Activated CD8-positive, alpha-beta memory T cell treated with anti-CD3 and anti-CD28 coated beads, Interleukin-2, amount 50 U/mL, for 48 hours (primary cell): Measurements from ENCODE around the gene ATP8A1.
A peak's percentile ranks its signal among the peaks of the same experiment; 100 is the strongest.

ENCODE experiments used
- DNase-seq: peaks from one replicate; pipeline ENCODE4 v3.0.0-alpha.2; 2020

ATP8A1 gene

DNA sequence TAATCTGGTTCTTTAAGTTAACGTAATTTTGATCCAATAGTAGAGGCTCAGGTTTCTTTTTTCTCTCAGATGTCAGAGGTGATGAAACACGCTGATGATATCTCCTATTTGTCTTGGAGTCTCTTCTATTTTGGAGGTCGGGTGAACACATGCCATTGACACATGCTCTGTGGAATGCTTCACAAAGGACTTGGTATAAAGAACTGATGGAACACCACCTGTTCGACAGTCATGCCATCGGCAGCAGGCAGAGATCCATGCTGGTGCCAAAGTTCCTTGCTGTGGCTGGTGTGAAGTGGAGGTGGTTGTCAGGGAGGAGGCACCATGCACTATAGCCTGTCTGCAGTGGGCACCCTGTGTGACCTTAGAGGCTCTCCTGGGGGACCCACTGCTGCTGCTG is 94.9 kb downstream of the ATP8A1 start:
- DNase-seq = no peak

DNA sequence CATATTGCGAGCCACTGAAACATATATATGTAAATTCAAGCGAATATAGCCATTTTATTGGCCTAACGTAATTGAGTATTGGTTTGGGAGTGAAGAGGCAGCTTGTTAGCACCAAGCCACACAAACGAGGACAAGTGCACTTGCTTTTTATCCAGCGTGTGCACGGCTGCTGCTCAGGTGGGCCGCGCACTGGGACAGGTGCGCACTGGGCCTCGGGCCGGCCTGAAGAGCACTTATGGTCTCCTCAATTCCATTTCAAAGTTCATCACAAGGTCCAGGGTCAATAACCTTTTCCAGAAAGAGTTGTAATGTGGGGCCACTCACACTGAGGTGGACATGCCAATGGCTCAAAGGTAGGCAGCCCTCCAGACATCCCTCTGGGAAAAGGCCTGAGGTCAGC is 95.9 kb downstream of the ATP8A1 start:
- no peak for DNase-seq

DNA sequence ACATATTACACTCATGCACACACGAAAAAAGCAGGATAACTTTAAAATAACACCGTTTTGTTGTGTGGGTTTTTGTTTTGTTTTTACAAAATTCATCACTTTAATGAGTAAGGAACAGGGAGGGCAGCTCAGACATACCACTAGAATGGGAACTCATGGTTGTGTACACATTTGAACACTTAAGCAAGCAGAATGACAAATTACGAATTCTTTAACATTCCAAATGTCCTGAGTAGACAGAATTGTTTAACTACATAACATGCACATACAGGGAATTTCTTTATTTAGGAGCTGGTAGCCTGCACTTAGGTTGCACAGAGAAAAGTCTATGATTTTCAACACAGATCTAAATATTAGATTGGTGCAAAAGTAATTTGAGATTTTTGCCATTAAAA is 96.4 kb downstream of the ATP8A1 start:
- DNase-seq = no peak

DNA sequence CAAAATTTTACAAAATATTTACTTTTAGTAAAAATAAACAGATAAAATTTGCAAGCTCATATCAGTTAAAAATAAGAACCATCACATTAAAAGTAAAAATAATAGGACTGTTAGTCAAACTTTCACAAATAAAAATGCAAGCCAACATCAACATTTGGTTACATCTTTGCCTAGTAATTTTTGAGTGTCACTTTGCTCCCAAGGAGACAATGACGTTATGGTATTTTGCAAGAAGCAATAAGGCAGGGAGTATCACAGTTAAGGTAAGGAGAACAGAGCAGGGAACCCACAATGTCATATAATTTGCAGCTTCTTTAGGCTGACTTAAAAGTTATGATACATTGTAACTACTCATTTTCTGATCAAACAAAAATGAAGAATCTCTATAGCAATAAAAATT is 98.7 kb downstream of the ATP8A1 start:
- DNase-seq = no peak

DNA sequence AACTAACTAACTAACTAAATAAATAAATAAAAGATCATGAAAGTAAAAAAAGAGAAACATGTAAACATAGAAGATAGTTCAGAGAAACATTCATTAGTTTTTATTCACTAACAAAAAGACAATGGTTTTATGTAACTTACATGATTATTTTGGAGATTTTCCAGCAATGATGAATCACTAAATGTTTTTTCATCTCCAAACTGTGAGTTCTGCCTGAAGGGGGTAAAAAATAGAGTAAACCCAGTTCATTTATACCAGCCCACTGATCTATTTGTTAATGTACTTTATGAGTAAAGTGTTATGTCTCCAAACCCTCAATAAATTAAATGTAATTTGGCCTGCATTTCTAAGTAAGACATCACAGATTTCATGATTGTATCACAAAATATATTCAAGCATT is 101.1 kb downstream of the ATP8A1 start:
- DNase-seq = no peak

DNA sequence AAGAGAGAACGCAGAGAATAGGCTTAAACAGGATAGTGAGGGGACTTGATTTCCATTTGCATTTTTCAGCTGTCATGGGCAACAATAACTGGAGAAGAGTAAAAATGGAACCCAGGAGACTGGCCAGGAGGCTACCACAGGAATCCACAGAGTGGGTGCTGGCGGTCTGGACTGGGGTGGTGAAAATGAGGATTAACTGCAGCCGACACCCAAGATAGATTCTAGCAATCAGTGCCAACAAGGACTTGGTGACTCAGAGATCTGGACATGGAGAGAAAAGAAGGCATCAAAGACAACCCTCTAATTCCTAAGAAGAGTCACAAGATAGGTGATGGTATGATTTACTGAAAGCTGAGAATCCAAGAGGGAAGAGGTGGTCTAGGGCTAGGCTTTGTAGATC is 102.8 kb downstream of the ATP8A1 start:
- DNase-seq = no peak

DNA sequence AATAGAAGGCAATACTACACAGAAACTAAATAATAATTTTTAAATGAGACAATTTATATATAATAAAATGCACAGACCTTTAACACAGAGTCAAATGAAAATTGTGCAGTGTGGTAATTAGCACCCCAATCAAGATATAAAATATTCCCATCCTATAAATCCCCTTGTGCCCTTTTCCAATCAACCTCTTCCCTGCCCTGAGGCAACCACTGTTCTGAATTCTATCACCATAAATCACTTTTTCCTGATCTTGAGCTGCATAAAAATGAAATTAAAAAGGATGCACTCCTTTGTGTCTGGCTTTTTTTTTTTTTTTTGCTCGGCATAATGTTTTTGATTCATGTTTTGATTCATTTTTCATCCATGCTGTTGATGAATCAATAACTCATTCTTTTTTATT is 107.0 kb downstream of the ATP8A1 start:
- no peak for DNase-seq

DNA sequence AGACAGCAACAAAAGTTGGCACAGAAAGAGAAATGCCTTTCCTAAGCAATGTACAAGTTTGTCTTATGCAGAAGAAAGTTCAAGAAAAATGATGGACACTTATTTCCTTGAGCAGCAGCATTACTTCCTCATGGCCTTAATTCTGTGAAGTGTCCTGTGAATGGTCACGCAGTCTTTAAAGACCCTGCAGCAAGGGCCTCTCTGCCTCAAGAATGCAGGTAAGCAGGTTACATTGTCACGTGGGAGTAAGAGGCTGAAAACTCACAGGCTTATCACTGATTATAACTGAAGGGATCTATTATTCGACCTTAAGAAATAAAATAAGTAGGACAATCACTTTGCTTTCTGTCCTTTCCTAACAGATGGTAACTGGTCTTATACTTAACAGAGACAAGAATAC is 109.1 kb downstream of the ATP8A1 start:
- DNase-seq = no peak

DNA sequence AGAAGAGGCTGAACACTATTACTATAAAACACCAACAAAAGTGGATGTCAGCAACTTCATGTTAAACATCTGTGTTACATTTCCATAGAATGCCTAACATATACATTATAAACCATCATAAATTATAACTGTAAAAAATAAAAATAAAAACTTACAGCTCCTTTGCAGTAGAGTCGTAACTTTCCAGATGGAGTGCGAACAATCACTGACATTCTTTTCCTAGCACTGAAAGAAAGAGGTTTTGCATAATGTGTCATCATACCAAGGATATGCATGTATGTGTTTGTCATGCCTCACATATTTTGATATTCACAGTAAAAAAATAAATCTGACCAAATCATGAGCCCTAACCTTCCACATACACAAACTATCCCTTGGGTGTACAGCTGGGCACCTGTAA is 113.1 kb downstream of the ATP8A1 start:
- no peak for DNase-seq

DNA sequence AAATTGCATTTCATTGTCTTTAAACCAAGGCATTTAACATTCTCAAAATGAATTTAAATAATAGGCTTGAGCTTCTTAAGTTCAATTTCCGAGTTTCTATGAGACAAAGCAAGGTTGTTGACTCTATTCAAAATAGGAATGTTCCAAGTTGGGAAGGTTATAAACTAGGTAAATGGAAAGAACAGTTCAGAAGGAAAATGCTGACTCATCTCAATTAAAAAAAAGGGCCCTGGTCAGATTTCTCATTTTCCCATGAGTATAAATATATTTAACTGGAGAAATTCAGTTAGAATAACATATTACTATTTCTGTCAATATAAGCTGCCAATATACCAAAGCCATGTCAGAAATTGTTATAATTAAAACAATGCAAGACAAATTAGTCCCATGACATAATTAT is 113.8 kb downstream of the ATP8A1 start:
- DNase-seq = no peak

DNA sequence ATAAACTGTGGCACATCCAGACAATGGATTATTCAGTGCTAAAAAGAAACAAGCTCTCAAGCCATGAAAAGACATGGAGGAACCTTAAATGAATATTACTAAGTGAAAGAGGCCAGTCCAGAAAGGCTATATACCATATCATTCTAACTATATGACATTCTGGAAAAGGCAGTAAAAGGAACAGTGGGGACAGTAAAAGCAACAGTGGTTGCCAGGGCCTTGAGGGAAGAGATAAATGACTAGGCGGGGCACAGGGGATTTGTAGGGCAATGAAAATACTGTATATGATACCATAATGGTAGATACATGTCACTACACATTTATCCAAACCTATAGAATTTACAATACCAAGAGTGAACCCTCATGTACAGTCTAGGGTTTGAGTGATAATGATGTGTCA is 115.3 kb downstream of the ATP8A1 start:
- DNase-seq = no peak

DNA sequence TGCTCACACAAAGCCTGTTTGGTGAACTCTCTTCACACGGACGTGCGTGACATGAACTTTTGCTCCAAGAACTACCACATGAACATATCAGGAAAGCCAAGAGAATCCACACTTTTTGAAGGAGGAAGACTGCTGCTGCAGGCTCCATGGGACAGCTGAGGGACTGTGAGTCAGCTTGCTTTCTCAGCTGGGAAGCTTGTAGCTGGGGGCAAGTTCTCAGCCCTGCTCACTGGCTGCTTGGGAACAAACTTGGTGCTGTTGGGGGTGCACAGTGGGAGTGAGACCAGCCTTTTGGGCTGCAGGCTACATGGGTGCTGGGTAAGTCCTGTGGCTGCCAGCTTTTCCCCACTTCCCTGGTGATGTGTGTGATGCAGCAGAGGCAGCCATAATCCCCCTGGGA is 123.9 kb downstream of the ATP8A1 start:
- no peak for DNase-seq

DNA sequence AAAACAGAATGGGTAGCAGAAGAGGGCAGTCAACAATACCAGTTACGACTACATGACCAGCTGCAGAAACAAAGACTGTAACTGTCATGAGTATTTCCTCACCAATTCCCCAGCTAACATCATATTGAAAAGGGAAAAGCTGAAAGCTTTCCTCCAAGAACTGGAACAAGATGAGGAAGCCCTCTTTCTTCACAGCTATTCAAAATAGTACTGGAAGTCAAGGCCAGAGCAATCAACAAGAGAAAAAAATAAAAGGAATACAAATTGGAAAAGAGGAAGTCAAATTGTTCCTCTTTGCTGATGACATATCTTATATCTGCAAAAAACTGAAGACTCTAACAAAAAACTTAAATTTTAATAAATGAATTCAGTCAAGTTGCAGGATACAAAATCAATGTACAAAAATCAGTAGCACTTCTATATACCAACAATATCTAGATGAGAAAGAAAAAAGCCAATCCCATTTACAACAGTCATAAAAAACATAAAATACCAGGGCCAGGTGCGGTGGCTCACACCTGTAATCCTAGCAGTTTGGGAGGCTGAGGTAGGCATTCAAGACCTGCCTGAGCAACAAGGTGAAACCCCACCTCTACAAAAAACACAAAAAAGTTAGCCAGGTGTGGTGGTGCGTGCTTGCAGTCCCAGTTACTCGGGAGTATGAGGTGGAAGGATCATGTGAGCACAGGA is 125.4 kb downstream of the ATP8A1 start:
- no peak for DNase-seq

DNA sequence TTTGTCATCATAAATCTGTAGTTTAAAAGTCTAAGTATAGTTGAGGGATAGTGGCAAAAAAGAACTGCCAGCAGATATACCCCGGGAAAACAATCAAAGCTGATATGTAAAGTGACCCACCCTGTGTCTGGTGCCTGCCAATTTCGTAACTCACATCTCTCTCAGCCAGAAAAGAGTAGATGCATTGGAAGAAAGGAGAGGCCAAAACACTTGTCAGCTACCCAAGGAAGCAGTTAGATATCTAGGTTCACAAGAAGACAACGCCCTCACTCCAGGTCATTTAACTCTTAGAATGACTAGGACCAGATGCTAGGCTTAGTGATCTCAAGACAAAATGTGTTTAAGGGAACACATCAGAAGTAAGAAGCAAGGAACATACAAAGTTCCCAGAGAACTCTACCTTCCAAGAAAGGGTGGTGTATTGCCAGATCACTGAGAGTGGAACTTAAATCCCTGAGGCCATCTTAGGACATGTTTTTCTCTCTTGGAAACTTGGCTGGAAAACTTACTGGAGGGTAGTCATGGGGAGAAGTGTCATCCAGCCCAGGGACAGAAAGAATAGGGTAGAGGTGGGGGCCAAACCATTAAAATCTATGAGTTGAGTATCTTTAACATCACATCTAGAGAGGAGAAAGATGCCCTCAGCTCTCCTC is 133.7 kb downstream of the ATP8A1 start:
- no peak for DNase-seq

DNA sequence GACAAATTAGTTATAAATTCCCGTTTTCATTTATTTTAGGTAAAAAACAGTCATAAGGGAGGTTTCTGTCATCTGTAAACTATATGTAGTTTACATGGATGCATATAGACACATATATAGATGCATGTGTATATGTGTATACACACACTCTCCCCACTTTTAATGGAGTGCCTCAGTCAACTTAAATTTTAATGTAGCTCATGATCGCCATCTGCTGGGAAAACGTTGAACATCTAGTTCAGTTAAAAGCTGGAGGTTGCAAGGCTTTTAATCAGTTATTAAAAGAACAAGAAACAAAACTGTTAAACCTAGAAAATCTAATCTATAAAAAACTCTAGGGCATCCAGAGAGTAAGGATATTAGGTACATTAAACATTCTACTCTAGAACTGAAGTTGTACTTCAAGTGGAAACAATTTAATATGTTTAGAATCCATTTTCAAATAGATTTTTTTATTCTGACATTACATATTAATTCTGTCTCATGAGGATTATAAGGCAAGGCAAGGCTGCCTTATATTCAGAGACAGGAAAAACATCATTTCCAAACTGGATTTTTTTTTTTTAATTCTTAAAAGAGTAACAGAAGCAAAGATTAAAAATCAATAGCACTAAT is 137.0 kb downstream of the ATP8A1 start:
- DNase-seq = peak; percentile 60

DNA sequence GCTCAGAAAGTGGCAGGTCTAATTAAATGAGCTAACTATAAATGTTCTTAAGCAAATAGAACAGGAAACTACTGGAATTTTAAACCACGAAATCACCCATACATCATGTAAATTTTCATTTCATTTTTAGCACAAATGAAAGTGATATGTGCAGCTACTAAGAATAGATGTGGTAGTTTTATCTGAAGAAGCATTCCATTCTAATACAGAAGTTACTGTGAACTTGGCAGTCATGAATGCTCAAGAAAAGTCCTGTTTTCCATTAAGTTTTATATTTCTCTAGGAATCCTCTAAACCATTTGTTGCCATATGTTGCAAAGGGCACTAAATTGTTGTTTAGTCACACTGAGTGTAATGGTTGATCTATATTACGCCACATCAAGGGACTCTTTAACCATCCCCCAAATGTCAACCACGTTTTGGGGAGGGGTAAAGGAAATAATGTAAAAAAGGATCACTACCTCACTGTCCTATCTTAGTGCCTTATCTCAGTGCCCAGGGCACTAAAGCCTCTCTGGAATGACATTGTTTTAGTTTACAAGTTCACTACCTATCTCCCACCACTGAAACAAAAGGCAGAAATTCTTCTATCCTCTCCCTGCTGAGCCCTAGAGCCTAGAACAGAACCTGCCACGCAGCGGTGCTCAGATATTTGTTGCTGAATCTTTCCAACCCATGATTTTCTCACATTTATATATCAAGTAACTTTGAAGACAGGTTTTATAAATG is 141.6 kb downstream of the ATP8A1 start:
- DNase-seq = no peak

DNA sequence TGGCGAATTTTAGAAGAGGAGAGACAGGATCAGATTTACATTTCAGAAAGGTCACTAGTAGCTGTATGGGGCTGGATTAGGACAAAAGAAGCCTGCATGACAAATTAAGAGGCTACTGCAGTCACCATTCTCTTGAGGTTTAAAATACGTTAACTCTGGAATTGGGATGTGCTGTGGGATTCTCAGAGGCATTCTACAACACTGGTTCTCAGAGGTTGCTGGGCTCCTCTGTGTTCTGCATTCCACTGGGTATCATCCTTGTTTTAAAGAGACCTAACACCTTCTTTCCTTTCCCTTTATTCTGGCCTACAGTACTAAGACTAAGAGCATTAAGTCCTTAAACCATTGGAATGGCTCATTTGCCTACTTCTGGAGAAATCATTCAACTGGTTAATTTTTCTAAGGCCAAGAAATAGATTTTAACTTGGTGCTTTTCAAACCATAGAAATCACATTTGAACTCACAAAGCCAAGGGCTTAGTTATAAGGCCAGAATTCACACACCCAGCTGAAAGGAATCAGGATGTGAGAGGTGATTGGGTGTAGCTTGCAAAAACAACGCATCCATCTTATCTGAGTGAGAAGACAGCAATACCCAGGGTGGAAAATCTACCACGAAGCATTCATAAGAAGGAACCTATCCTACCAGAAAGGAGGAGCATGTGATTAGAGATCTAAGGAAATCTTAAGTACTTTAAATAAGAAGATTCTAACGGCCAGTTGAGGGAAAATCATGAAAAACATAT is 143.0 kb downstream of the ATP8A1 start:
- DNase-seq = no peak

DNA sequence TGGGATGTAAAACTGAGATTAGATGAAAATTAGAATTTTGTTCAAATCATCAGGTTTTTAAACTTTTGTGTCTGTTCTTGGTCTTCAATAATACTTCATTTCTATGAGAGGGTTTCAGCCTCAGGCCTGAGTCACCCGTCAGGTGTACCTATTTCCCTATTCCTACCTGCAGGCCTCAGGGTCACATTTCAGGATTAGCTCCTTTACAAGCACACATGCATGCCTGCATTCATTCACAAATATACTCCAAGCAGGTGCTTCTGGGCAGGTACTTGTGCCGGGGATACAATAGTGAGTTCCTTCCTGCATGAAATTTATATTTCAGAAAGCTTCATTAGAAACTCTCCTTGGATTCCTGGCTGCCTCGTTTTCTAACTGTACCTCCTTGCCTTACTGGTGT is 144.7 kb downstream of the ATP8A1 start:
- DNase-seq = no peak

DNA sequence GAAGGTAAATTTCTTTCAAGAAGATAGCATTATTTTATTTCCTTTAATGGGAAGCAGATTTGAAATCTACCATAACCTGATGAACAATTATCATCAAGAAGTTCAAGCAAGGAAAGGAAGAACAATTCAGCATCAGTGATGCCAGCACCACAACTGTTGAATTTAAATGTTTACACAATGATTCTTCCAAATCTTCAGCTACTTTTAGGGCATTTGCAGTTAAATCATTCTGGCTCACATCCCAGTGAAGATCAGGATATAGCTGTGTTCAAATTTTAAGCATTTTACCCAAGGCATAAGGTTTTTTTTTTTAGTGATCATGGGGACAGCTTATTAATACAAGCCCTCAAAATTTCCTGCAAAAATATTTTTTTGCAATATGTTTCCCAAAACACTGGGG is 146.7 kb downstream of the ATP8A1 start:
- DNase-seq = no peak

DNA sequence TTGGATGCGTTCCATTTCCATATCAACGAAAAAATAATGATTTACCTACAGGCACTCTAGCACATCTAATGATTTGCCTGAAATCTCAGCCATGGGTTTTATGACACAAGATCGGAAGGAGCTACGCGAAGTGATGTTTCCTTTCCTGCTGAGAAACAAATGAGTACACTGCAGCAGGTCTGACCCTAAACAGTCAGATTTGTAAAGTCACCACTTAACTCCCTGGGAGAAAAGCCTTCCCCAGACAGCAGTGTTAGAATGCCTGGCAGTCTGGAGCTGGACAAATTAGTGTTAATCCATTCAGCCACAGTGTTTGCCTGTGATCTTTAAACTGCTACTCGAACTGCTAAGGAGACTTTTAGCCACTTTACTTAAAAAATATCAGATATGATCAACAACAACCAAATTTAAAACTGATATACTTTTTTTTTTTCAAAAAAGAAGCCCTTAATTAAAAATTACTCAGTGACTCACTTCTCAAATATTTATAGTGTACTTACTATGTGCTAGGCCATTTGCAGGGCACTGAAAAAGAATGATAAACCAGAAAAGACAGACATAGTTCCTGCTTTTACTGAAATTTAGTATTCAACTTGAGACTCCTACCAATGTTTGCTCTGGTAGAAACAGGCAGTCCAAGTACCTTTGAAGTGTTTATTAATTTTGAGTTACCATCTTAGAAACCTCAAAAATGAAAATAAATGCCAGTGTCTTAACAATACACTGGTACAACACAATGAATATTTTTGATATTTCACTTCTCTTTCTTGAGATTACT is 155.1 kb downstream of the ATP8A1 start:
- DNase-seq = no peak

DNA sequence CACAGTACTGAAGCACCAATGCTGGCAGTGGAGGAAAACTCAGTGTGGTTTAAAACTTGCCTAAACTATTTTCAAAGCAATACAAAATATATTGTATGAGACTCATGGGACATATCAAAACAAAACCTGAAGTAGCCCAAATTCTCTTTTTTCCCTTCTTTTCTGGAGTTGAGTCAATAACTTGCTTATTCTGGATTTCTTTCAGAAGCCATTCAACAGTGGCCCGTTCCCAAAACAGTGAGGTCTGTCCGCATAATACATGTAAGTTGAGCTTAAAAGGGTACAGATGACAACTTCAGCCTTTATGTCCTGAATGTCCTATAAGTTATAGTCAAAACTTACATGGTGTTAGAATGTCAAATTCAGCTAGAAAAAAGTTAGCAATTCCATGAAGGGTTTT is 158.9 kb downstream of the ATP8A1 start:
- DNase-seq = no peak

DNA sequence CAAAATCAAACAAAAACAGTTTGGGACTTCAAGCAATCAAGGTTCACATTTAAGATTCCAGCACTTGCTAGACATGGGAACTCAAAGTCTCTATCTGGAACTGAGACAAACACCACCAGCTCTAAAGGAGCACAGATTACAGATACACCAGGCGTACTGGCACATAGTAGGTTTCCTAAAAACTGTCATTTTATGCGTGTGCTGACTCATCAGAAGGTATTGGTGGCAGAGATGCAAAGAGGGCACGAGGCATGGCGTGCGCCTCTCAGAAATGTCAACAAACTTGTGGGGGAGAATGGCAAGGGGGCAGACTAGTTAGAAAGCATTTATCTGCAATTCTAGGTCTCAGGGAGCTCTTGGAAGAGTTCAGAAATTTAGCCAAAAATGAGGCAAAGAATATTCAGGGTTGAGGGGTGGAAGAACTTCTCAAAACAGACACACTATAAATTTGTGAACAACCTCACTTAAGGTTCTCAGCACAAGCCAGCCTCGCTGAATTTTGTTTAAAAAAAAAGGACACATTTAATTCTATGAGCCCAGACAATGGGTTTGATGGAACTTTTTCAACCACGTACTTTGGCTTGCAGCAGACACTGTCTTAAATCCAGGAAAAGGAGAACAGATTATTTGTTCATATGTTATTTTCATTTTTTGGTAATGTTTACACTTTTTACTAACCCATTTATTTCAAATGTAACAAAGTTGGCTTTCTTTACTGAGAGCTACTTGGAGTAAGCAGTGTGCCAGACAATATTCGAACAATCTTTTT is 159.6 kb downstream of the ATP8A1 start:
- DNase-seq = no peak
